Measurements from ENCODE around the gene FYCO1. TPM values are rescaled to one million over a fixed set of nuclear protein-coding genes. Genes with fewer than 3 reads are reported as not detected.

The FYCO1 gene
- total and polyA plus RNA-seq, 4 experiments from 2014 or later = 0.73 to 43.3 (median 26.6) TPM

GRCh38 chr3:45912435-45912834, 83.2 kb downstream of the FYCO1 start:
- Histone ChIP-seq H3K9me3 (ENCODE audit: control insufficient read depth in 1 of 2, low read length in 2 of 2) (no peaks in the 10 kb centered on the region), H3K4me1 (ENCODE audit: insufficient read depth, low read length) (peaks cover 64% of the 10 kb centered on the region), H3K27me3 (ENCODE audit: insufficient read depth, low read length) (no peaks in the 10 kb centered on the region), H3K4me3 (ENCODE audit: low read length in 2 of 2) (no peak overlapping the region), H3K27ac (ENCODE audit: low read depth, low read length) (no peak overlapping the region), H3K36me3 (ENCODE audit: insufficient read depth, low read length) (no peaks in the 10 kb centered on the region)
- H3K27me3 Mint-ChIP-seq = no peaks in the 10 kb centered on the region
- H3K27ac Mint-ChIP-seq = peak overlapping the region in 6 of 7 donors; percentile 1 to 78 (median 54)
- DNase-seq = no peak
- H3K36me3 Mint-ChIP-seq = peaks cover 5 to 13% of the 10 kb centered on the region in 2 donors
- intact Hi-C loops (cut with micrococcal nuclease) = loop anchor here (10.0 kb wide), 1 partner anchor 318 kb away; the partner anchor contains the start of gene LIMD1
- H3K4me1 Mint-ChIP-seq = peaks cover 37 to 90% (median 57%) of the 10 kb centered on the region in 4 donors
- H3K9me3 Mint-ChIP-seq = no peaks in the 10 kb centered on the region
- peak overlapping the region in 3 of 8 donors; percentile 5 to 39 (median 7) for H3K4me3 Mint-ChIP-seq
- POLR2A ChIA-PET (ENCODE audit: partially characterized antibody) = interaction anchor here (1.5 kb wide), 1 partner anchor 11 kb away, joined by 4 read pairs; no protein-coding TSS in a partner anchor
- CTCF ChIA-PET (ENCODE audit: partially characterized antibody) = interaction anchor here (1.3 kb wide), 1 partner anchor 14 kb away, joined by 3 read pairs; no protein-coding TSS in a partner anchor

- no peak overlapping the region for H3K4me3 ChIP-seq (ENCODE audit: low read length in 2 of 2)
- Mint-ChIP-seq H3K27ac (peak overlapping the region; percentile 17 to 92 (median 71)), H3K27me3 (no peaks in the 10 kb centered on the region), H3K4me1 (peaks cover 40 to 85% (median 57%) of the 10 kb centered on the region in 4 donors), H3K36me3 (peaks cover 5 to 13% of the 10 kb centered on the region in 2 donors), H3K9me3 (no peaks in the 10 kb centered on the region), H3K4me3 (peak overlapping the region; percentile 5 to 71 (median 30))
- ChIA-PET CTCF (ENCODE audit: partially characterized antibody) (interaction anchor here (0.6 to 1.3 kb wide), 5 partner anchors 14 to 165 kb away, joined by 3 read pairs; no protein-coding TSS in a partner anchor), POLR2A (ENCODE audit: partially characterized antibody) (interaction anchor here (0.8 to 1.3 kb wide), 5 partner anchors 19 to 186 kb away, joined by 3 to 5 read pairs (median 3); partner anchors contain the start of gene CCR9)
- no peaks in the 10 kb centered on the region for H3K27me3 ChIP-seq (ENCODE audit: insufficient read depth, low read length)
- H3K9me3 ChIP-seq (ENCODE audit: control insufficient read depth in 1 of 2, low read length in 2 of 2) = no peaks in the 10 kb centered on the region
- peaks cover 68% of the 10 kb centered on the region for H3K4me1 ChIP-seq (ENCODE audit: insufficient read depth, low read length)
- no peaks in the 10 kb centered on the region for H3K36me3 ChIP-seq (ENCODE audit: insufficient read depth, low read length)
- intact Hi-C loops (cut with micrococcal nuclease) = loop anchor here (10.0 kb wide), 1 partner anchor 317 kb away; the partner anchor contains the start of gene LIMD1
- peak in 3 of 5 donors; percentile 23 to 36 (median 28) for DNase-seq
- H3K27ac ChIP-seq (ENCODE audit: low read depth, low read length) = no peak overlapping the region
Measured at GRCh38 chr3:45911511-45912226, 84.0 kb downstream of the FYCO1 start.

DNA sequence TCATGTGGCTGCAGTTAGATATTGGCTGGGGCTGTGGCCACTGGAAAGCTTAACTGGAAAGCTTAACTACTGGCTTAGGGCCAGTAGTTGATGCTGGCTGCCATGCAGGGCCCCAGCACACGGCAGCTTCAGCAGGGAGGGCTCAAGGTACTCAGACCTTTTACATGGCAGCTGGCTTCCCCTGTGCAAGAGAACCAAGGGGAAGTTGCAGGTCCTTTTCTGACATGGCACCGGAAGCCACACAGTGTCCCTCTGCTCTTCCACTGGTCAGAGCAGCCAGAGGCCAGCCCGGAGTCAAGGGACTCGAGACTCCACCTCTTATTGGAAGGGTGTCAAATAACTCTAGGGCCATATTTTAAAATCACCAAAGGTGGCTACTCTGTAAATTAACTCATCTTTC, 84.7 kb downstream of the FYCO1 start:
- peak overlapping the region in 3 of 7 donors; percentile 17 to 92 (median 36) for H3K27ac Mint-ChIP-seq
- no peaks in the 10 kb centered on the region for H3K9me3 ChIP-seq (ENCODE audit: control insufficient read depth in 1 of 2, low read length in 2 of 2)
- ChIA-PET CTCF (ENCODE audit: partially characterized antibody) (interaction anchor here (0.8 to 1.3 kb wide), 4 partner anchors 16 to 166 kb away, joined by 3 read pairs; no protein-coding TSS in a partner anchor), POLR2A (ENCODE audit: partially characterized antibody) (interaction anchor here (0.8 to 1.3 kb wide), 5 partner anchors 18 to 187 kb away, joined by 3 to 5 read pairs (median 3); partner anchors contain the start of gene CCR9)
- H3K4me1 ChIP-seq (ENCODE audit: insufficient read depth, low read length) = peaks cover 60% of the 10 kb centered on the region
- no peaks in the 10 kb centered on the region for H3K27me3 ChIP-seq (ENCODE audit: insufficient read depth, low read length)
- no peak overlapping the region for H3K27ac ChIP-seq (ENCODE audit: low read depth, low read length)
- intact Hi-C loops (cut with micrococcal nuclease) = loop anchor here (10.0 kb wide), 1 partner anchor 316 kb away; the partner anchor contains the start of gene LIMD1
- no peak overlapping the region for H3K4me3 ChIP-seq (ENCODE audit: low read length in 2 of 2)
- H3K9me3 Mint-ChIP-seq = peaks cover 0 to 2% (median 0%) of the 10 kb centered on the region in 8 donors
- H3K27me3 Mint-ChIP-seq = no peaks in the 10 kb centered on the region
- no peak overlapping the region for H3K4me3 Mint-ChIP-seq
- no peaks in the 10 kb centered on the region for H3K36me3 ChIP-seq (ENCODE audit: insufficient read depth, low read length)
- DNase-seq = no peak
- H3K36me3 Mint-ChIP-seq = peaks cover under 1 to 13% of the 10 kb centered on the region in 2 donors
- peaks cover 32 to 77% (median 50%) of the 10 kb centered on the region in 4 donors for H3K4me1 Mint-ChIP-seq

DNA sequence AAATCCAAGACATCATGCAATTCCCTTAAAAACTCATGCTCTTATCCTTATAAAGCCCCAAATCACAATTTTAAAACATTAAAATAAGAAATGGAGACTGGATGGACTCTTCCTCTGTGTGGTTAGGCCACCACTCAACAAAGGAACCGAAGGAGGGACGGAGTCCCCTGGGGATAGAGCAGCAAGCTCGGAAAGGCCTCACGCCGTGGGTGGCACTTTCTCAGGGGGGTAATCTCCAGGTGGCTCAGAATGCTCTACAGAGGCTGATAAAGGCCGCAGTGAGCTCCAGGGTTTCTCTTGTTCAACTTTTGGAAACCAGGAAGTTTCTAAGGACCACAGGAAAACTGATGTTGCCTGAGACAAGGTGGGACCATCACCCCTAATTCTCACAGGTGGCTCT, 86.1 kb downstream of the FYCO1 start:
- Mint-ChIP-seq H3K4me3 (peak overlapping the region in 3 of 8 donors; percentile 14 to 52 (median 41)), H3K27me3 (no peaks in the 10 kb centered on the region), H3K27ac (peak overlapping the region in 5 of 7 donors; percentile 9 to 85 (median 59)), H3K36me3 (peaks cover 2 to 21% of the 10 kb centered on the region in 2 donors), H3K4me1 (peaks cover 28 to 72% (median 41%) of the 10 kb centered on the region in 4 donors), H3K9me3 (peaks cover 0 to 3% (median 0%) of the 10 kb centered on the region in 8 donors)
- H3K4me3 ChIP-seq (ENCODE audit: low read length in 2 of 2) = no peak overlapping the region
- CTCF ChIA-PET (ENCODE audit: partially characterized antibody) = interaction anchor here (1.4 to 2.2 kb wide), 5 partner anchors 11 to 172 kb away, joined by 3 to 7 read pairs (median 5); no protein-coding TSS in a partner anchor
- POLR2A ChIA-PET (ENCODE audit: partially characterized antibody) = interaction anchor here (1.9 to 3.4 kb wide), 2 partner anchors 28 to 68 kb away, joined by 6 to 19 read pairs; partner anchors contain the start of gene LZTFL1
- H3K36me3 ChIP-seq (ENCODE audit: insufficient read depth, low read length) = no peaks in the 10 kb centered on the region
- intact Hi-C loops (cut with micrococcal nuclease) = loop anchor here (2.0 kb wide), 1 partner anchor 39 kb away; no protein-coding TSS in a partner anchor
- no peaks in the 10 kb centered on the region for H3K27me3 ChIP-seq (ENCODE audit: insufficient read depth, low read length)
- H3K9me3 ChIP-seq (ENCODE audit: control insufficient read depth in 1 of 2, low read length in 2 of 2) = no peaks in the 10 kb centered on the region
- H3K27ac ChIP-seq (ENCODE audit: low read depth, low read length) = no peak overlapping the region
- H3K4me1 ChIP-seq (ENCODE audit: insufficient read depth, low read length) = peaks cover 47% of the 10 kb centered on the region
- DNase-seq = no peak

DNA sequence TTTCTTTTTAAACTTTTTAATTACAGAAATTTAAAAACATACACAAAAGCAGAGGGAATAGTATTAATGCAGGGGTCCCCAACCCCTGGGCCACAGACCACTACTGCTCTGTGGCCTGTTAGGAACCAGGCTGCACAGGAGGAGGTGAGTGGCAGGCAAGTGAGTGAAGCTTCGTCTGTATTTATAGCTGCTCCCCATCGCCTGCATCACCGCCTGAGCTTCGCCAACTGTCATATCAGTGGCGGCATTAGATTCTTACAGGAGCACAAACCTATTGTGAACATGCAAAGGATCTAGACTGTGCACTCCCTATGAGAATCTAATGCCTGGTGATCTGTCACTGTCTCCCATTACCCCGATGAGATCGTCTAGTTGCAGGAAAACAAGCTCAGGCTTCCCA, 86.9 kb downstream of the FYCO1 start:
- peaks cover 28 to 71% (median 39%) of the 10 kb centered on the region in 4 donors for H3K4me1 Mint-ChIP-seq

GRCh38 chr3:45907769-45908705, 87.6 kb downstream of the FYCO1 start:
- H3K36me3 Mint-ChIP-seq = peaks cover 2 to 22% of the 10 kb centered on the region in 2 donors
- peak overlapping the region in 7 of 8 donors; percentile 3 to 84 (median 68) for H3K4me3 Mint-ChIP-seq
- peaks cover 28 to 65% (median 39%) of the 10 kb centered on the region in 4 donors for H3K4me1 Mint-ChIP-seq
- no peaks in the 10 kb centered on the region for H3K27me3 Mint-ChIP-seq
- Histone ChIP-seq H3K4me1 (ENCODE audit: insufficient read depth, low read length) (peaks cover 41% of the 10 kb centered on the region), H3K27ac (ENCODE audit: low read depth, low read length) (no peak overlapping the region), H3K27me3 (ENCODE audit: insufficient read depth, low read length) (no peaks in the 10 kb centered on the region), H3K4me3 (ENCODE audit: low read length in 2 of 2) (no peak overlapping the region), H3K36me3 (ENCODE audit: insufficient read depth, low read length) (no peaks in the 10 kb centered on the region), H3K9me3 (ENCODE audit: control insufficient read depth in 1 of 2, low read length in 2 of 2) (no peaks in the 10 kb centered on the region)
- intact Hi-C loops (cut with micrococcal nuclease) = loop anchor here (2.0 kb wide), 1 partner anchor 37 kb away; no protein-coding TSS in a partner anchor
- CTCF ChIA-PET (ENCODE audit: partially characterized antibody) = interaction anchor here (0.7 to 5.4 kb wide), 11 partner anchors 12 to 173 kb away, joined by 3 to 16 read pairs (median 5); partner anchors contain the start of gene CCR9
- POLR2A ChIA-PET (ENCODE audit: partially characterized antibody) = interaction anchor here (0.5 to 3.4 kb wide), 14 partner anchors 9 to 159 kb away, joined by 3 to 19 read pairs (median 4); partner anchors contain the start of genes CCR9 and LZTFL1
- DNase-seq = peak in 4 of 5 donors; percentile 35 to 49 (median 40)
- H3K27ac Mint-ChIP-seq = peak overlapping the region; percentile 4 to 95 (median 63)
- peaks cover 0 to 3% (median 0%) of the 10 kb centered on the region in 8 donors for H3K9me3 Mint-ChIP-seq

More for the DNA sequence above, 86.9 kb downstream of the FYCO1 start:
- peaks cover 2 to 22% of the 10 kb centered on the region in 2 donors for H3K36me3 Mint-ChIP-seq
- no peaks in the 10 kb centered on the region for H3K27me3 Mint-ChIP-seq
- Histone ChIP-seq H3K27ac (ENCODE audit: low read depth, low read length) (no peak overlapping the region), H3K27me3 (ENCODE audit: insufficient read depth, low read length) (no peaks in the 10 kb centered on the region), H3K36me3 (ENCODE audit: insufficient read depth, low read length) (no peaks in the 10 kb centered on the region), H3K4me1 (ENCODE audit: insufficient read depth, low read length) (peaks cover 41% of the 10 kb centered on the region), H3K4me3 (ENCODE audit: low read length in 2 of 2) (no peak overlapping the region), H3K9me3 (ENCODE audit: control insufficient read depth in 1 of 2, low read length in 2 of 2) (no peaks in the 10 kb centered on the region)
- peak overlapping the region in 4 of 8 donors; percentile 66 to 84 (median 76) for H3K4me3 Mint-ChIP-seq
- peak overlapping the region in 6 of 7 donors; percentile 4 to 95 (median 66) for H3K27ac Mint-ChIP-seq
- intact Hi-C loops (cut with micrococcal nuclease) = loop anchor here (2.0 kb wide), 1 partner anchor 38 kb away; no protein-coding TSS in a partner anchor
- peaks cover 0 to 3% (median 0%) of the 10 kb centered on the region in 8 donors for H3K9me3 Mint-ChIP-seq
- POLR2A ChIA-PET (ENCODE audit: partially characterized antibody) = interaction anchor here (0.5 to 3.4 kb wide), 13 partner anchors 9 to 158 kb away, joined by 3 to 19 read pairs (median 4); partner anchors contain the start of genes CCR9 and LZTFL1
- CTCF ChIA-PET (ENCODE audit: partially characterized antibody) = interaction anchor here (0.6 to 5.4 kb wide), 10 partner anchors 11 to 249 kb away, joined by 3 to 16 read pairs (median 4); no protein-coding TSS in a partner anchor
- no peak for DNase-seq
